ENCODE measurements around the gene ANKRD11.

The ANKRD11 gene

GRCh38 chr16:89373355-89374110 is 116.8 kb downstream of the ANKRD11 start:
- no peak overlapping the region for H3K27ac ChIP-seq (ENCODE audit: poor library complexity, severe bottlenecking)

GRCh38 chr16:89371968-89372634 is 118.3 kb downstream of the ANKRD11 start:
- no peaks in the 10 kb centered on the region for H3K27me3 ChIP-seq (ENCODE audit: insufficient read depth, poor library complexity, severe bottlenecking)
- ATAC-seq (ENCODE audit: low read depth) (no peak), DNase-seq (ENCODE audit: low spot score) (no peak)
- TF ChIP-seq CTCF (IDR thresholded peaks at IDR 0.05; ENCODE audit: poor library complexity, severe bottlenecking): no peak
- H3K27ac ChIP-seq (ENCODE audit: poor library complexity, severe bottlenecking): no peak overlapping the region
- H3K4me1 ChIP-seq (ENCODE audit: insufficient read depth, poor library complexity, severe bottlenecking): peaks cover 15% of the 10 kb centered on the region
- H3K4me3 ChIP-seq (ENCODE audit: severe bottlenecking): no peak overlapping the region
- H3K9me3 ChIP-seq (ENCODE audit: severe bottlenecking): peaks cover 3% of the 10 kb centered on the region
- peaks cover 8% of the 10 kb centered on the region; the same call in 1 of the 2 replicates for H3K36me3 ChIP-seq (ENCODE audit: low read depth)

More at GRCh38 chr16:89373355-89374110, 116.8 kb downstream of the ANKRD11 start:
- H3K4me3 ChIP-seq (ENCODE audit: severe bottlenecking): no peak overlapping the region
- no peak for DNase-seq (ENCODE audit: low spot score)
- H3K36me3 ChIP-seq (ENCODE audit: low read depth): peaks cover 8% of the 10 kb centered on the region; the same call in 1 of the 2 replicates
- H3K4me1 ChIP-seq (ENCODE audit: insufficient read depth, poor library complexity, severe bottlenecking): peaks cover 14% of the 10 kb centered on the region
- no peak for ATAC-seq (ENCODE audit: low read depth)
- H3K9me3 ChIP-seq (ENCODE audit: severe bottlenecking): peaks cover 3% of the 10 kb centered on the region
- no peak for TF ChIP-seq CTCF (IDR thresholded peaks at IDR 0.05; ENCODE audit: poor library complexity, severe bottlenecking)
- no peaks in the 10 kb centered on the region for H3K27me3 ChIP-seq (ENCODE audit: insufficient read depth, poor library complexity, severe bottlenecking)

- Histone ChIP-seq H3K27me3 (ENCODE audit: insufficient read depth, poor library complexity, severe bottlenecking) (no peaks in the 10 kb centered on the region), H3K9me3 (ENCODE audit: severe bottlenecking) (no peaks in the 10 kb centered on the region), H3K4me1 (ENCODE audit: insufficient read depth, poor library complexity, severe bottlenecking) (peaks cover 22% of the 10 kb centered on the region), H3K36me3 (ENCODE audit: low read depth) (peaks cover 8% of the 10 kb centered on the region; the same call in 1 of the 2 replicates), H3K4me3 (ENCODE audit: severe bottlenecking) (no peak overlapping the region), H3K27ac (ENCODE audit: poor library complexity, severe bottlenecking) (no peak overlapping the region)
- DNase-seq (ENCODE audit: low spot score): no peak
- no peak for ATAC-seq (ENCODE audit: low read depth)
- no peak for TF ChIP-seq CTCF (IDR thresholded peaks at IDR 0.05; ENCODE audit: poor library complexity, severe bottlenecking)
These were observed 119.0 kb downstream of the ANKRD11 start for GRCh38 chr16:89371386-89371785.

DNA sequence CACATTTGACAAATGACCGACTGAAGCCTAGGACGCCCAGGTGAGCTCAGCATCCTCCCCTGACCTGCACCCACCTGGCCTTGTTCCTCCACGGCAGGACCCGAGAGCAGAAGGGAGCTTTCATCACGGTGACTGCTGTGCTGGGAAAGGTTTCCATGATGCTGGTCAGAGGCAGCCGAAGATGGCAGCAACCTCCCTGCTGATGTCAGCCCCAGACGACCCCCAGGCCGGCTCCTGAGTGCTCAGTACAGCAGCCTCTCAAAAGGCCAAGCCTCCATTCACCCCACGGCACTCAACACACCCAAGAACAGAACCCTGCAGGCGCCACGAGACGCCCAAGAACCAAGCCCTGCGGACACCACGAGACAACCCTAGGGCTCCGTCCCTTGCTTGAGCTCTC is 119.8 kb downstream of the ANKRD11 start:
- DNase-seq (ENCODE audit: low spot score) (no peak), ATAC-seq (ENCODE audit: low read depth) (no peak)
- no peak for TF ChIP-seq CTCF (IDR thresholded peaks at IDR 0.05; ENCODE audit: poor library complexity, severe bottlenecking)
- Histone ChIP-seq H3K9me3 (ENCODE audit: severe bottlenecking) (no peaks in the 10 kb centered on the region), H3K4me3 (ENCODE audit: severe bottlenecking) (no peak overlapping the region), H3K27me3 (ENCODE audit: insufficient read depth, poor library complexity, severe bottlenecking) (no peaks in the 10 kb centered on the region), H3K36me3 (ENCODE audit: low read depth) (peaks cover 8% of the 10 kb centered on the region; the same call in 1 of the 2 replicates), H3K27ac (ENCODE audit: poor library complexity, severe bottlenecking) (peak overlapping the region; percentile 56), H3K4me1 (ENCODE audit: insufficient read depth, poor library complexity, severe bottlenecking) (peaks cover 28% of the 10 kb centered on the region)
